Ascending aorta (tissue), 2 donors: ENCODE measurements around the gene NCOA3. TPM values are rescaled to one million over a fixed set of nuclear protein-coding genes. Genes with fewer than 3 reads are reported as not detected.

Experiments used
- DNase-seq, 2 donors: peaks; one replicate each; pipeline ENCODE4 v3.0.0-alpha.2; 2019; ENCODE audit warnings: low spot score in 2 of 2
- H3K27ac ChIP-seq, 2 donors: fragments of 200-600 bp; sonication (generic); one replicate each; pipeline ENCODE4 v1.5.1; 2016 to 2017; ENCODE audit warnings: mild to moderate bottlenecking in 1 of 2
- H3K27me3 ChIP-seq: fragments of 200-600 bp; sonication (generic); one replicate; pipeline ENCODE4 v1.5.1; 2017
- H3K36me3 ChIP-seq, 2 donors: fragments of 200-600 bp; sonication (generic); one replicate each; pipeline ENCODE4 v1.5.1; 2016
- H3K4me1 ChIP-seq, 2 donors: fragments of 200-600 bp; sonication (generic); one replicate each; pipeline ENCODE4 v1.5.1; 2016 to 2017; ENCODE audit warnings: mild to moderate bottlenecking in 1 of 2
- H3K4me3 ChIP-seq, 2 donors: fragments of 200-600 bp; sonication (generic); one replicate each; pipeline ENCODE4 v1.5.1; 2016 to 2017; ENCODE audit warnings: mild to moderate bottlenecking in 1 of 2
- H3K9me3 ChIP-seq, 2 donors: fragments of 200-600 bp; sonication (generic); one replicate each; pipeline ENCODE4 v1.5.1; 2016
- CTCF ChIP-seq, 3 experiments: fragments of 200-600 bp in 2 of 3; fragments of 450-650 bp in 1 of 3; sonication (generic) in 2 of 3; IDR thresholded peaks; one replicate each; pipeline ENCODE4 v1.5.1; 2016 to 2019; ENCODE audit warnings: antibody characterized with exemption in 3 of 3, mild to moderate bottlenecking in 1 of 3, moderate library complexity in 1 of 3
- intact Hi-C: fragments of 100-400 bp; cut with DNase I; formaldehyde crosslinking; loops from one replicate; pipeline ENCODE4 v1.15.1; 2023
- total RNA-seq: library from RNA; depleted of rRNA; stranded (reverse); fragments of >200 nt; gene quantifications from one replicate; pipeline ENCODE4 v1.1.0, GENCODE V29; 2016

The NCOA3 gene
- total RNA-seq, 1 donor from 2014 or later: 26.3 TPM

GRCh38 chr20:47660983-47661700, 159.5 kb downstream of the NCOA3 start:
- intact Hi-C loops: no loop called here
- H3K4me3 ChIP-seq: no peak overlapping the region
- no peak for TF ChIP-seq CTCF (IDR thresholded peaks at IDR 0.05)
- H3K4me1 ChIP-seq: peaks cover 0 to 9% of the 10 kb centered on the region in 2 donors
- H3K27ac ChIP-seq: no peak overlapping the region
- no peaks in the 10 kb centered on the region for H3K9me3 ChIP-seq
- DNase-seq: no peak
- no peaks in the 10 kb centered on the region for H3K27me3 ChIP-seq
- peaks cover 18 to 49% of the 10 kb centered on the region in 2 donors for H3K36me3 ChIP-seq

- Histone ChIP-seq H3K4me3 (no peak overlapping the region), H3K27me3 (no peaks in the 10 kb centered on the region), H3K4me1 (peaks cover 0 to 9% of the 10 kb centered on the region in 2 donors), H3K27ac (no peak overlapping the region), H3K36me3 (peaks cover 18 to 45% of the 10 kb centered on the region in 2 donors), H3K9me3 (no peaks in the 10 kb centered on the region)
- peak in 1 of 2 donors; percentile 54 for DNase-seq
- no peak for TF ChIP-seq CTCF (IDR thresholded peaks at IDR 0.05)
- intact Hi-C loops: no loop called here
Observed at GRCh38 chr20:47661714-47662113, 160.0 kb downstream of the NCOA3 start.

DNA sequence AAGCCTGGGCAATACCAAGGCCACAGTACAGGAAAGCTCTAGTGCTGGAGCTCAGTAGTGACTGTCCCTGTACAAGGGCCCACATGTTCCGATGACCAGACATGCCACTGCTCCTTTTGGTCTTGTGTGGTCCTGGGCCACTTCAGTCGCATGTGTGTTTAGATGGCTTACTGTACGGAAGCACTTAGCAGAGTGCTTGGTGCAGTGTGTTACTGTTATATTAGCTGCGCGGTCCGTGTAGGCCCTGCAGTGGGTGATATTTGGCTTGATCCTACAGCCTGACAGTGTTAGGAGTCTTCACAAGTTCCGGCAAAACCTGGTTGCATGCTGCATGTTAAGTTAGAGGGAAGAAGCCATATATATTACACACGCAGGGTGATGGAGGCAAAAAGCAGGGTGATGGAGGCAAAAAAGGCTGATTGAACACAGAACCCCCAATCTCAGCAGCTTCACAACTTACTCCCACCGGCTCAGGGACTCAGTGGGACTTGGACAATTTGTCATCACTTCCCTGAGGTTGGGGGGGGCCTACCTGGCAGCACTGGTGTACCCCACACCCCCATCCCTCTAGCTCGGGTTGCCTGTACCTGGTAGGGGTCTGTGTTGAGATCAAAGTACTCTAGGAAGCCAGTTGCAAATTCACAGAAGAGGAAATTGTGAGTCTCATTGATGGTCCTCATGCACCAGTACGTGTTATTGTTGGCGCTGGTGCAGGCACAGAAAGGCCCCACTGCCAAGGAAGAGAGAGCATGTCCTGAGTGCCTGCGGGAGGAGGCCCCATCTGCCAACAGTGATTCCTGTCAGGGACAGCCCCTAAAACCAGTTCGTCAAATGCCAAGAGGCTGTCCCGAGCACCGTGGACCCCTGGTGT, 161.0 kb downstream of the NCOA3 start:
- no peak for TF ChIP-seq CTCF (IDR thresholded peaks at IDR 0.05)

DNA sequence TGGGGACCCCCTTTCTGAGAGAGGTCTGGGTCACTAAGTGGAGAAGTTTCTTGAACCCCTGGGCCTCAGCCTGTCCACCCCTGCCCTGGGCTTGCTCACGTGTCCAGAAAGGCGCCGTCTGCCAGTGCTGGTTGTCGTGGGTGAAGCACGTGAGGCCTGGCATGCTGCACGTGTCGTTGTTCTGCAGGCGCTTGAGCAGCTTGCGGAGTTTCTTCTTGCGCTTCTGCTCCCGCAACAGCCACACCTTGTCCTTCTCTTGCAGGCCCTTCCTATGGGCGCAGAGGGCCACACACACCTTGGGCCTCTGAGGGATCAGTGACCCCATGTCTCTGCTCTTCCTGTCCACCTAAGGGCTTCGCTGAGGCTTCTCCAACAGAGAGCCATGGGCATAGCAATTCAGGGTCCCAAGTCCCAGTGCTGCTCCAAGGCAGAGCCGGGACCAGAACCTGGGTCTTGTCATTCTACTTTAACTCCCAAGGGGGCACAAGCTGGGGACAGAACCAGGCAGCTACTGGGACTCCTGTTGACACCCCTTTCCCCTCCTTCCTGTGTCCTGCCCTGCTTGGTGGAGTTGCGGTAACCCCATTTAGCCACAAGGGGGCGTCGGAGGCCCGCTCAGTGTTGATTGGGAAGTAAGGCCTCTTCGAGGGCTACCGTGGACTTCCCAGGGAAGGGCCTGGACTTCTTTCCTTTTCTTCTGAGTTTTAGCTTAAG, 161.8 kb downstream of the NCOA3 start:
- H3K4me3 ChIP-seq: no peak overlapping the region
- H3K36me3 ChIP-seq: peaks cover 16 to 33% of the 10 kb centered on the region in 2 donors
- peak in 1 of 2 donors; percentile 86 for DNase-seq
- no peaks in the 10 kb centered on the region for H3K27me3 ChIP-seq
- TF ChIP-seq CTCF (IDR thresholded peaks at IDR 0.05): peak; percentile 87 to 97 (median 94)
- H3K27ac ChIP-seq: no peak overlapping the region
- no peaks in the 10 kb centered on the region for H3K9me3 ChIP-seq
- H3K4me1 ChIP-seq: peaks cover 0 to 9% of the 10 kb centered on the region in 2 donors
- intact Hi-C loops: loop anchor here (1.0 kb wide), 1 partner anchor 957 kb away; no protein-coding TSS in a partner anchor

More for the DNA sequence above, 161.0 kb downstream of the NCOA3 start:
- Histone ChIP-seq H3K9me3 (no peaks in the 10 kb centered on the region), H3K27me3 (no peaks in the 10 kb centered on the region), H3K36me3 (peaks cover 18 to 38% of the 10 kb centered on the region in 2 donors), H3K4me3 (no peak overlapping the region), H3K4me1 (peaks cover 0 to 9% of the 10 kb centered on the region in 2 donors), H3K27ac (no peak overlapping the region)
- DNase-seq: peak in 1 of 2 donors; percentile 41
- intact Hi-C loops: loop anchor here (1.0 kb wide), 1 partner anchor 958 kb away; no protein-coding TSS in a partner anchor

DNA sequence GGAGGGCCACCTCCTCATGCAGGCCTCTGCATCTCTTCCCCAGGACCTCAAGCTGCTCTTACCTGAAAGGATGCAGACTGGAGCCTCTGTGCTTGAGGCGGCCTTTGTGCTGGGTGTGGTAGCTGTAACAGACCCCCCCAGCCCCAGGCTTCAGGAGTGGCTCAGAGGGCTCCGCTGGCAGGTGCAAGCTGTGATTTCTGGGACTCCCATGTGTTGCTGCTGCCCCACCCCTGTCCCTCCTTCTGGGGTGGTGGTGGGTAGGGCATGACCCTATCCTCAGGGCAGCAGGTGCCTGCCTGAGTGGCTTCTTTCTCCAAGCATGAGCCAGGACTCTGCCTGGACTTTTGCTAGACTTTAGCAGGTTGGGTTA, 162.4 kb downstream of the NCOA3 start:
- no peak overlapping the region for H3K27ac ChIP-seq
- H3K9me3 ChIP-seq: no peaks in the 10 kb centered on the region
- TF ChIP-seq CTCF (IDR thresholded peaks at IDR 0.05): no peak
- peaks cover 12 to 27% of the 10 kb centered on the region in 2 donors for H3K36me3 ChIP-seq
- H3K4me3 ChIP-seq: no peak overlapping the region
- peak in 1 of 2 donors; percentile 63 for DNase-seq
- H3K27me3 ChIP-seq: no peaks in the 10 kb centered on the region
- intact Hi-C loops: no loop called here
- H3K4me1 ChIP-seq: peaks cover 0 to 9% of the 10 kb centered on the region in 2 donors
